WI38 (cell line): ENCODE results near the gene NOL12.
"Not testable (repeated sequence)": the region's sequence is repeated elsewhere in the genome, so short reads cannot be mapped to it uniquely, and the experiment has no call there.

Source experiments
- H3K4me3 ChIP-seq: 2 replicates; pipeline ENCODE4 v1.5.1; 2011; ENCODE audit warnings: low read depth, mild to moderate bottlenecking, control low read depth, low read length
- CTCF ChIP-seq: IDR thresholded peaks from 2 replicates; pipeline ENCODE4 v1.5.1; 2012; ENCODE audit warnings: low read depth, mild to moderate bottlenecking, control low read depth, low read length

NOL12 gene

GRCh38 chr22:37641561-37641949 is 44.6 kb upstream of the NOL12 start:
- no peak overlapping the region for H3K4me3 ChIP-seq
- no peak for TF ChIP-seq CTCF

- peak; percentile 86 for TF ChIP-seq CTCF
- H3K4me3 ChIP-seq = no peak overlapping the region
These were observed 42.8 kb upstream of the NOL12 start for GRCh38 chr22:37643225-37643847.

- no peak for TF ChIP-seq CTCF
- H3K4me3 ChIP-seq = no peak overlapping the region
These were observed 38.8 kb upstream of the NOL12 start for GRCh38 chr22:37647317-37647716.

GRCh38 chr22:37647928-37648327 is 38.2 kb upstream of the NOL12 start:
- no peak overlapping the region for H3K4me3 ChIP-seq

GRCh38 chr22:37650463-37651136 is 35.5 kb upstream of the NOL12 start:
- no peak overlapping the region for H3K4me3 ChIP-seq
- no peak for TF ChIP-seq CTCF

More at GRCh38 chr22:37647928-37648327, 38.2 kb upstream of the NOL12 start:
- no peak for TF ChIP-seq CTCF

- no peak overlapping the region for H3K4me3 ChIP-seq
- TF ChIP-seq CTCF = no peak
These were observed 31.4 kb upstream of the NOL12 start for GRCh38 chr22:37654563-37655251.

DNA sequence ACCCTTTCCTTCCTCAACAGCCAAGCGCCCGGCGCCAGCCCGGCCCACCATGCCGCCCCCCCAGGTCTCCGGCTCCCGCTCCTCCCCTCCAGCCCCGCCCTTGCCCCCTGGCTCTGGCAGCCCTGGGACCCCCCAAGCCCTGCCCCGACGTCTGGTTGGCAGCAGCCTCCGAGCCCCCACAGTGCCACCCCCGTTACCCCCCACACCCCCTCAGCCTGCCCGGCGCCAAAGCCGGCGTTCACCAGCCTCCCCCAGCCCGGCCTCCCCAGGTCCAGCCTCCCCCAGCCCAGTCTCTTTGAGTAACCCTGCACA is 30.9 kb upstream of the NOL12 start:
- no peak overlapping the region for H3K4me3 ChIP-seq
- no peak for TF ChIP-seq CTCF

DNA sequence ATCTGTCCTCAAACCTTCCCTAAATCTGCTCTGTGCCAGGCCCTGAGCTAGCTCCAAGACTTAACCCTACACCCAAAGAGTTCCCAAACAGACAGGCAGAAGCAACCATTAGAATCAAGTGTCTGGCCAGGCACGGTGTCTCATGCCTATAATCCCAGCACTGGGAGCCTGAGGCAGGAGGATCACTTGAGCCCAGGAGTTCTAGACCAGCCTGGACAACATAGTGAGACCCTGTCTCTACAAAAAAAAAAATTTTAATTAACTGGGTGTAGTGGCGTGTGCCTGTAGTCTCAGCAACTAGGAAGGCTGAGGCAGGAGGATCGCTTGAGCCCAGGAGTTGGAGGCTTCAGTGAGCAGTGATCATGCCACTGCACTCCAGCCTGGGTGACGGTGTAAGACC is 29.6 kb upstream of the NOL12 start:
- not testable (repeated sequence) for H3K4me3 ChIP-seq
